Activated effector memory CD4-positive, alpha-beta T cell treated with anti-CD3 and anti-CD28 coated beads, Interleukin-2, amount 50 U/mL, for 16 hours (primary cell): ENCODE results near the gene ACSS3.

ENCODE experiments used
- DNase-seq: peaks from one replicate; pipeline ENCODE4 v3.0.0-alpha.2; 2020

The ACSS3 gene

GRCh38 chr12:81300454-81300853 lies 222.6 kb downstream of the ACSS3 start:
- no peak for DNase-seq

- DNase-seq: no peak
Observed at GRCh38 chr12:81303935-81304334, 226.1 kb downstream of the ACSS3 start.
